ENCODE data around the gene TGFB1. TPM values are rescaled to one million over a fixed set of nuclear protein-coding genes. Genes with fewer than 3 reads are reported as not detected.

The TGFB1 gene
- total and polyA plus RNA-seq, 2 of the 13 experiments (the other 11 are each of a cell fraction or from before 2014, with no cell fraction given), result 4.1 to 5.4 TPM

GRCh38 chr19:41323430-41324125, 30.1 kb downstream of the TGFB1 start (continued):
- TF ChIP-seq MXI1 (IDR thresholded peaks at IDR 0.05; ENCODE audit: borderline replicate concordance, low read depth, low read length), result peak; percentile 76; the same call in 1 of the 3 replicates
- 0 out of 2 replicates have a peak, but pooled peaks have one; percentile 11 for TF ChIP-seq TCF7 (IDR thresholded peaks at IDR 0.05; ENCODE audit: low read depth)
- no peak for TF ChIP-seq ZNF232 (CRISPR knock-in tag; IDR thresholded peaks at IDR 0.05; ENCODE audit: borderline replicate concordance)
- TF ChIP-seq SMAD9 (CRISPR knock-in tag; IDR thresholded peaks at IDR 0.05), result no peak
- no peak for TF ChIP-seq POGZ (CRISPR knock-in tag; IDR thresholded peaks at IDR 0.05)
- TF ChIP-seq KDM5A (IDR thresholded peaks at IDR 0.05; ENCODE audit: borderline replicate concordance, low read length), result no peak
- no peak for TF ChIP-seq ATF4 (CRISPR knock-in tag; IDR thresholded peaks at IDR 0.05)
- no peak for TF ChIP-seq TMF1 (CRISPR knock-in tag; IDR thresholded peaks at IDR 0.05; ENCODE audit: low read depth)
- no peak; the same call in 1 of the 2 replicates for TF ChIP-seq ZNF558 (CRISPR knock-in tag; IDR thresholded peaks at IDR 0.05; ENCODE audit: borderline replicate concordance)
- no peak for TF ChIP-seq GLMP (CRISPR knock-in tag; IDR thresholded peaks at IDR 0.05; ENCODE audit: borderline replicate concordance)
- no peak for TF ChIP-seq ZNF276 (CRISPR knock-in tag; IDR thresholded peaks at IDR 0.05; ENCODE audit: low read depth)
- peak; percentile 51; the same call in 1 of the 2 replicates for TF ChIP-seq GABPB1 (CRISPR knock-in tag; IDR thresholded peaks at IDR 0.05)
- TF ChIP-seq NFE2L1 (CRISPR knock-in tag; IDR thresholded peaks at IDR 0.05; ENCODE audit: borderline replicate concordance), result no peak
- TF ChIP-seq SMAD1 (CRISPR knock-in tag; IDR thresholded peaks at IDR 0.05; ENCODE audit: borderline replicate concordance, low read depth), result no peak
- TF ChIP-seq PPARG (CRISPR knock-in tag; conservative IDR thresholded peaks at IDR 0.05), result peak; percentile 43; the same call in 1 of the 2 replicates
- TF ChIP-seq ZNF577 (CRISPR knock-in tag; IDR thresholded peaks at IDR 0.05; ENCODE audit: borderline replicate concordance, low read depth), result no peak
- no peak for TF ChIP-seq HMGA1 (CRISPR knock-in tag; conservative IDR thresholded peaks at IDR 0.05)
- no peak for TF ChIP-seq CHD4 (IDR thresholded peaks at IDR 0.05; ENCODE audit: borderline replicate concordance, low read length)
- TF ChIP-seq ZXDC (CRISPR knock-in tag; IDR thresholded peaks at IDR 0.05), result no peak
- no peak for TF ChIP-seq CERS6 (CRISPR knock-in tag; IDR thresholded peaks at IDR 0.05)
- no peak for TF ChIP-seq KLF11 (CRISPR knock-in tag; IDR thresholded peaks at IDR 0.05)

All from HepG2 (cell line).